MM.1S (cell line): ENCODE data around the gene EYA2.

ENCODE experiments used
- EZH2 ChIP-seq: fragments of 300-600 bp; sonication (generic); optimal IDR thresholded peaks from 2 replicates; pipeline ENCODE3; 2017; ENCODE audit warnings: low read depth, mild to moderate bottlenecking, antibody characterized with exemption, low read length, mixed read lengths
- EZH2phosphoT487 ChIP-seq: fragments of 300-600 bp; sonication (generic); IDR thresholded peaks from 2 replicates; pipeline ENCODE4 v1.6.1; 2018; ENCODE audit warnings: antibody characterized with exemption, low read length
- TF ChIP-seq, protein P1 (sequence below): fragments of 300-600 bp; sonication (generic); IDR thresholded peaks from 2 replicates; pipeline ENCODE4 v1.5.1; 2016; ENCODE audit warnings: antibody characterized with exemption, low read length, mixed read lengths

GRCh38 chr20:46853926-46854325, 40.7 kb upstream of the EYA2 start:
- TF ChIP-seq, protein P1, sequence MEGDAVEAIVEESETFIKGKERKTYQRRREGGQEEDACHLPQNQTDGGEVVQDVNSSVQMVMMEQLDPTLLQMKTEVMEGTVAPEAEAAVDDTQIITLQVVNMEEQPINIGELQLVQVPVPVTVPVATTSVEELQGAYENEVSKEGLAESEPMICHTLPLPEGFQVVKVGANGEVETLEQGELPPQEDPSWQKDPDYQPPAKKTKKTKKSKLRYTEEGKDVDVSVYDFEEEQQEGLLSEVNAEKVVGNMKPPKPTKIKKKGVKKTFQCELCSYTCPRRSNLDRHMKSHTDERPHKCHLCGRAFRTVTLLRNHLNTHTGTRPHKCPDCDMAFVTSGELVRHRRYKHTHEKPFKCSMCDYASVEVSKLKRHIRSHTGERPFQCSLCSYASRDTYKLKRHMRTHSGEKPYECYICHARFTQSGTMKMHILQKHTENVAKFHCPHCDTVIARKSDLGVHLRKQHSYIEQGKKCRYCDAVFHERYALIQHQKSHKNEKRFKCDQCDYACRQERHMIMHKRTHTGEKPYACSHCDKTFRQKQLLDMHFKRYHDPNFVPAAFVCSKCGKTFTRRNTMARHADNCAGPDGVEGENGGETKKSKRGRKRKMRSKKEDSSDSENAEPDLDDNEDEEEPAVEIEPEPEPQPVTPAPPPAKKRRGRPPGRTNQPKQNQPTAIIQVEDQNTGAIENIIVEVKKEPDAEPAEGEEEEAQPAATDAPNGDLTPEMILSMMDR, result no peak
- TF ChIP-seq EZH2phosphoT487 (no peak), EZH2 (no peak)
